ENCODE results near the gene DNAH10. TPM values are rescaled to one million over a fixed set of nuclear protein-coding genes. Genes with fewer than 3 reads are reported as not detected.

The DNAH10 gene
- total RNA-seq, 1 experiment from 2014 or later = 0.17 TPM

- H3K23ac ChIP-seq (ENCODE audit: insufficient read length, low read depth, low read length) = no peak overlapping the region
- H3K14ac ChIP-seq (ENCODE audit: insufficient read depth, low read length) = no peak overlapping the region
- Mint-ChIP-seq H3K4me3 (no peak overlapping the region), H3K36me3 (ENCODE audit: insufficient read depth in 1 of 3, low read depth in 3 of 3) (peaks cover 0 to 10% (median 10%) of the 10 kb centered on the region in 3 experiments; a peak in 4 of 7 replicates), H3K27ac (peak overlapping the region in 1 of 3 experiments; percentile 9; a peak in 1 of 7 replicates), H3K9me3 (no peaks in the 10 kb centered on the region), H3K4me1 (peaks cover 0 to 13% of the 10 kb centered on the region in 2 experiments; a peak in 2 of 4 replicates), H3K27me3 (ENCODE audit: low read depth) (peaks cover 31% of the 10 kb centered on the region)
- no peaks in the 10 kb centered on the region for H3K9me3 ChIP-seq (ENCODE audit: control insufficient read depth, low read depth, low read length)
- H3K18ac ChIP-seq (ENCODE audit: insufficient read length, low read depth, low read length) = no peak overlapping the region
- no CpG with 5 or more reads among the region's 7 CpGs for WGBS (ENCODE audit: extremely low coverage, insufficient read length, low lambda C conversion rate)
- no peak overlapping the region for H2BK5ac ChIP-seq (ENCODE audit: insufficient read length, low read length)
- no peak overlapping the region for H4K5ac ChIP-seq (ENCODE audit: insufficient read length, low read depth, low read length)
- no peak overlapping the region for H2AK5ac ChIP-seq (ENCODE audit: insufficient read length, low read length)
- peak; percentile 59 for DNase-seq
- H3K27me3 ChIP-seq (ENCODE audit: insufficient read depth, low read length) = no peaks in the 10 kb centered on the region
- H4K91ac ChIP-seq (ENCODE audit: insufficient read length, low read depth, low read length) = no peak overlapping the region
- no peaks in the 10 kb centered on the region for H3K4me1 ChIP-seq (ENCODE audit: insufficient read depth, low read length)
- no peak overlapping the region for H4K8ac ChIP-seq (replicated peaks; ENCODE audit: insufficient read length, low read depth, low read length)
- H3K9ac ChIP-seq (ENCODE audit: extremely low read depth, insufficient read length, low read length) = no peak overlapping the region
- no peak overlapping the region for H3K4me2 ChIP-seq (ENCODE audit: insufficient read depth, insufficient read length, low read length)
- no peak overlapping the region for H3K4ac ChIP-seq (ENCODE audit: low read depth, low read length)
- no peak overlapping the region for H3K56ac ChIP-seq (ENCODE audit: insufficient read length, low read depth, low read length)
- peak; percentile 79 for TF ChIP-seq CTCF (conservative IDR thresholded peaks at IDR 0.05)
- H3K23me2 ChIP-seq (ENCODE audit: insufficient read length, low read depth, low read length, poor library complexity, severe bottlenecking) = no peaks in the 10 kb centered on the region
- no peak overlapping the region for H2AFZ ChIP-seq (ENCODE audit: low read length)
- no peaks in the 10 kb centered on the region for H4K20me1 ChIP-seq (ENCODE audit: control insufficient read depth, insufficient read depth, insufficient read length)
- no peak overlapping the region for H2BK120ac ChIP-seq (ENCODE audit: low read depth, low read length, poor library complexity, severe bottlenecking)
- no peaks in the 10 kb centered on the region for H3K79me2 ChIP-seq (ENCODE audit: insufficient read depth, low read length)
- H2BK20ac ChIP-seq (ENCODE audit: low read depth, low read length, poor library complexity, severe bottlenecking) = no peak overlapping the region
- no peak overlapping the region for H2BK15ac ChIP-seq (ENCODE audit: low read depth, low read length)
- no peak overlapping the region for H3T11ph ChIP-seq (ENCODE audit: low read length)
- H2BK12ac ChIP-seq (ENCODE audit: insufficient read length, low read depth, low read length) = no peak overlapping the region
- peaks cover 2% of the 10 kb centered on the region for H3K79me1 ChIP-seq (ENCODE audit: insufficient read depth, low read depth, low read length, poor library complexity, severe bottlenecking)
- H3K27ac ChIP-seq (ENCODE audit: insufficient read length, low read depth, low read length) = no peak overlapping the region
These were observed 221.9 kb downstream of the DNAH10 start for GRCh38 chr12:123983822-123984485.

Data from H9 (cell line).